SK-N-MC (cell line): Measurements from ENCODE around the gene OR2A7.
"Not testable (repeated sequence)": the region's sequence is repeated elsewhere in the genome, so short reads cannot be mapped to it uniquely, and the experiment has no call there.

Experiments
- DNase-seq: peaks from one replicate; pipeline ENCODE4 v3.0.0-alpha.2; 2011; ENCODE audit warnings: low read depth, low spot score
- H3K27ac ChIP-seq: fragments of 200-600 bp; sonication (generic); 2 replicates; pipeline ENCODE4 v1.5.1; 2016; ENCODE audit warnings: mixed run types
- H3K36me3 ChIP-seq: fragments of 200-600 bp; sonication (generic); 2 replicates; pipeline ENCODE4 v1.6.1; 2017; ENCODE audit warnings: antibody characterized with exemption, low read length, mixed read lengths; ENCODE audit not compliant: insufficient read depth
- H3K4me3 ChIP-seq: fragments of 200-600 bp; sonication (generic); 2 replicates; pipeline ENCODE4 v1.5.1; 2016
- H3K9ac ChIP-seq: fragments of 200-600 bp; sonication (generic); 2 replicates; pipeline ENCODE4 v1.8.0; 2017; ENCODE audit warnings: mixed run types, mixed read lengths; ENCODE audit not compliant: insufficient read length
- H3K9me3 ChIP-seq: fragments of 200-600 bp; sonication (generic); 2 replicates; pipeline ENCODE4 v1.6.1; 2017; ENCODE audit warnings: low read depth, mild to moderate bottlenecking, antibody characterized with exemption, low read length, moderate library complexity, mixed read lengths
- EZH2 ChIP-seq: fragments of 200-600 bp; sonication (generic); IDR thresholded peaks from one replicate; pipeline ENCODE4 v1.6.1; 2017; ENCODE audit warnings: antibody characterized with exemption
- FOXP2 ChIP-seq: optimal IDR thresholded peaks from 2 replicates; pipeline ENCODE3; 2011; ENCODE audit warnings: mild to moderate bottlenecking, moderate library complexity; ENCODE audit not compliant: insufficient read depth; ENCODE audit errors: extremely low read length, control extremely low read depth
- POLR2AphosphoS5 ChIP-seq: IDR thresholded peaks from 2 replicates; pipeline ENCODE4 v1.6.1; 2012; ENCODE audit warnings: mild to moderate bottlenecking, low read depth, low read length, borderline replicate concordance

The OR2A7 gene

DNA sequence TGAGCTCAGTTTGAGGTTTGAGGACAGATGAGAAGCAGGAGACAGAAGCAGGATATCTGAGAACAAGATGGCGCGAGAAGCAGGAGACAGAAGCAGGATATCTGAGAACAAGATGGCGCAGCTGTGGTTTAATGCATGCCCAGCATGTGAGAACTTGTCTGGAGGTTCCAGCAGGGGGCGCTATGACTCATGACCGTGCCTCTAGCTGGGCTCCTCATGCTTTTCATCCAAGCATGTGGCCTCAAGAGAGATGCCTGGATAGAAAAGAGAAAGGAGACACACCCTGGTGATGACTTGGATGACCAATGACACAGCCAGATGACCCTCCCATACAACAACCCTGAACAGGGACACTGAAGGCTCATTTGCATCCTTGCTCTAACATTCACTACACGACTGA, 15.4 kb upstream of the OR2A7 start:
- H3K27ac ChIP-seq, H3K9ac ChIP-seq, H3K4me3 ChIP-seq, DNase-seq, H3K36me3 ChIP-seq, H3K9me3 ChIP-seq: not testable (repeated sequence)

DNA sequence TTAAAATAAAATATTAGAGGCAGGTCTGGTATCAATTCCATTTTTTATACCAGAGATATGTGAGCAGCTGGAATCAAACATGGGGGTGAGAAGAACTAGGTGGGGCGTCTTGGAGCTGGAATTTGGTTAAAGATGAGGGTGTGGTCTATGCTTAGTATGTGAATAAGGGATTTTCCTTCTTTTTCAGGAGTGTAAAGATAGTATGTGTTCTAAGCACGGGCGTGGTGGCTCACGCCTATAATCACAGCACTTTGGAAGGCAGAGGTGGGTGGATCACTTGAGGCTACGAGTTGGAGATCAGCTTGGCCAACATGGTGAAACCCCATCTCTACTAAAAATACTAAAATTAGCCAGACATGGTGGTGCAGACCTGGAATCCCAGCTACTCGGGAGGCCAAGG, 10.7 kb upstream of the OR2A7 start:
- H3K27ac ChIP-seq, H3K9ac ChIP-seq, DNase-seq, H3K9me3 ChIP-seq, H3K4me3 ChIP-seq, H3K36me3 ChIP-seq: not testable (repeated sequence)

DNA sequence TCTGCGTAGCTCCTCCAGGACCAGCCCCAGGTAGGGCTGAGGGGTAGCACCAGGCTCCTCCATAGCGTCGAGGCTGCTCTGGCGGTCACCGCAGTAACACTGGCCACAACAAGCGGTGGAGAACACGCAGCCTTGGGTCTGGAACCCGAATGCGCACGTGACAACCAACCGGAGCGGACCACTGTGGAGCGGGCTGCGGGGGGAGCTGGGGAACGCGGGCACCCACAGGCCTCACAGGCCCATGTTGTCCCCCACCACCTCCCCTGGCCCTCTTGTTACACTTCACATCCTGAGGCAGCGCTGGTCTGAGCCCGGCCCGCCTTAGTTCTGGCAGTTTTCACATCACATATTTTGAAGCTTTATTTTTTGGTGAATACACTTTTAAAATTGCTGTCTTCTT, 4.6 kb upstream of the OR2A7 start, which contains the start of gene CTAGE8:
Gene CTAGE8 (minus strand): TSS at position 101 of the 400 bp plus-strand sequence. CDS start 38 bp downstream, at position 63.
- DNase-seq, H3K9me3 ChIP-seq, H3K36me3 ChIP-seq, H3K27ac ChIP-seq, H3K9ac ChIP-seq, H3K4me3 ChIP-seq: not testable (repeated sequence)

DNA sequence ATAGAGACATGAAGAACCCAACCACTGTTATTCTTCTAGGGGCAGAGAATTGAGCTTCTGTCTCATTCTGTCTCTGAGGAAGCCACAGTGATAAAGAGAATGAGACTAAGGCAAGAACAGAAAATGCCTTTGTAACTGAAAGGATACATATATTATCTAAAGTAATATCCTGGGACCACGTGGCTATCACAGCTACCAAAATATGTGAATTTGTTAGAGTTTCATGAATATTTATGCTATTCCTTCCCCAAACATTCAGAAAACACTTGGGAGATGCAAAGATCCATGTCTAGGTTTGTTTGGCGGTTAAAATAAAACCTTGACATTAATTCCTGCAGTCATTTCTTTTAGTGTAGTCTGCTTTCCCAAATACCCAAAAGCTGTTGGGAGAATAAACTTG, 2.5 kb downstream of the OR2A7 start:
- not testable (repeated sequence) for H3K36me3 ChIP-seq, H3K9ac ChIP-seq, H3K9me3 ChIP-seq, H3K27ac ChIP-seq, DNase-seq, H3K4me3 ChIP-seq

DNA sequence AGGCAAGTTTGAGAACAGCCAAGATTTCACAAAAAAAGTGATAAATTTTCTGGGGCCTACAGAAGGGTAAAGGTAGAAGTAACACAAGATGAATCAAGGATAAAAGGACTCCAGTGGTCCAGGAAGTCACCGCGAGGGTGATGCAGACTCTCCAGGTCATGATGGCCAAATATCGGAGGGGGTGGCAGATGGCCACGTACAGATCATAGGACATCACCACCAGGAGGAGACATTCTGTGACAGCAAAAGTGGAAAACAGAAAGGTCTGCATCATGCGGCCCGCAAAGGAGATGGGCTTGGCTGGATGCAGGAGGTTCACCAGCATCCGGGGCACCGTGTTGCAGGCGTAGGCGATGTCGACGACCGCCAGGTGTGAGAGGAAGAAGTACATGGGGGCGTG, 5.5 kb downstream of the OR2A7 start:
- H3K9me3 ChIP-seq, H3K36me3 ChIP-seq, H3K9ac ChIP-seq, DNase-seq, H3K4me3 ChIP-seq, H3K27ac ChIP-seq: not testable (repeated sequence)

DNA sequence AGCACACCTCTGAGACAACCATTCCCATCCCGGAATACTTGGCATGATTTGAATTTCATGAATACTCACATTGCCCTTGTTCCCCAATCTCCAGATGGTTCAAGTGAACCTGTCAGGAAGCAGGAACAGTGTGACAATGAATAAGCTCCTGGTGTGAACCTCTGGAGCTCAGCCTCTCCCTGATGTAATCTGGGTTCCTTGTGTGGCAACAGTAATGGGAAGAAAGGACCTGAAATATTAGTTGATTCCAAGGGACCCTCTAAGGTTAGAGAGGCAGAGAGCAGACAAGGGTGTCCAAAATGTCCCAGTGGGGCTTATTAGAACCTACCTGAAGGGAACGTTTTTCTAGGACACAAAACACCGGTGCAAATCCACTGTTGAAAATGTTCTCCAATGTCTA, 8.5 kb downstream of the OR2A7 start:
- no peak overlapping the region for H3K27ac ChIP-seq
- no peaks in the 10 kb centered on the region for H3K36me3 ChIP-seq
- H3K9me3 ChIP-seq: no peaks in the 10 kb centered on the region
- H3K4me3 ChIP-seq: no peak overlapping the region
- H3K9ac ChIP-seq: no peak overlapping the region
- TF ChIP-seq FOXP2 (no peak), EZH2 (no peak), POLR2AphosphoS5 (no peak)
- no peak for DNase-seq

DNA sequence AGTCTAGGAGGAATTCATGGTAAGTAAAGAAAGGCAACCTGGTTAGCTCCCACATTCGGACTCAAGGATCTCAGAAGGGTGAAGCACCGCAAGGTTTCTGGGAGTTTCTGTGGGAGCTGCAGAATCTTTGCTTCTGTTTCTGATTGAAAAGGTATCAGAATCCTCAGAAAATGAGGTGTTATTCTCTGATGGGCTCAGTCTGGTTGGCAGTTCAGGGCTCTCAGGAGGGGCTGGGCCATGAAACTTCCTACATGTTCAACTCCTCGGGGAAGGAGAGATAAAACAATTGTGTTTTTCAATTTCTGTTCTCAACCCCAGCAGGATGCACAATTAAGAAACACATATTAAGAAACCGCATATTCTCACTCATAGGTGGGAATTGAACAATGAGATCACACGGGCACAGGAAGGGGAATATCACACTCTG, 9.1 kb downstream of the OR2A7 start:
- H3K27ac ChIP-seq: no peak overlapping the region
- no peaks in the 10 kb centered on the region for H3K36me3 ChIP-seq
- no peak for DNase-seq
- H3K4me3 ChIP-seq: no peak overlapping the region
- H3K9ac ChIP-seq: no peak overlapping the region
- H3K9me3 ChIP-seq: no peaks in the 10 kb centered on the region
- TF ChIP-seq EZH2: no peak
- no peak for TF ChIP-seq POLR2AphosphoS5
- TF ChIP-seq FOXP2: no peak

DNA sequence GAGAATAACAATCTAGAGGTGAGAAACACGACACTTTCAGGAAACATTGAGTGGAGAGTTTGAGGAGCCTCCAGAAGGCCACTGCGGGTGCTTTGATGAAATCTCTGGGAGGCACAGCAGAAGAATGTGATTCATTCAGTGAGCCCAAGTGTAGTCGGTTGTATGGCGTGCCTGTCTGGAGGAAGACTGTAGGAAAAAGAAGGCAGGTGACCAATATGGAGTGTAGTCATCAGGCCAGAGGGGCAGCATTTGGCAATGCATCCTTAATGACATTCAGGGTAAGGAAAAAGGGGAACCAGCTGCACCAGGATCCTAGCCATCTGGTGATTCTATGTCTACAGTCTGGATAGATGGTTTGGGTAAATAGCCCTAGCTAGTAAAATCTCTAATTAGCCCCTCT, 12.3 kb downstream of the OR2A7 start:
- H3K36me3 ChIP-seq, H3K9ac ChIP-seq, H3K27ac ChIP-seq, DNase-seq, H3K9me3 ChIP-seq, H3K4me3 ChIP-seq: not testable (repeated sequence)

DNA sequence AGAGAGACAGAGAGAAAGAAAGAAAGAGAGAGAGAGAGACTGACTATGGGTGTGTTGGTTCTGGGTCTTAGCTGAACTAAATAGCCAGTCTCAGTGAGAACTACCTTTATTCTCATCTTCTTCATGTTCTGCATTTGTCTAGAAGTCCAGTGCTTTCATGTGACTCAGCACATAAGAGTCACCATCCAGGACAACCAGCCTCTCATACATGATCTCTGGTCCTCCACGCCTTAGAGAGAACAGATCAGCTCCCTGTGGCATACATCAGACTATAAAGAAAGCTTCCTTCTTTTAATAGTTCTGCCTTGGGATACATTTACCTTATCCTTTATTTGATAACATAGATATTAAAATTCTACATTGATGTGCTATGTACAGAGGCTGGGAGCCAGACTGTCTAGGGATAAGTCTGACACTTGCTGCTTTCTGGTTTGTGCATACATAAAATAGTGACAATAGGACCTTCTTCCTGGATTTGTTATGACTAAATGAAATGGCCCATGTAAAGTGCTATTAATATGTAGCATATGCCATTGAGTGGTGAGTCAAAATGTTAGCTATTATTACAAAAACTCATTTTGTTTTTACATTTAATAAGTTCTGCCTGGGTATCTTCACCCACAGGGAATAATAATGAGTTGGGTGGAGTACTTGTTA, 16.8 kb downstream of the OR2A7 start:
- not testable (repeated sequence) for H3K9ac ChIP-seq, H3K27ac ChIP-seq, DNase-seq

DNA sequence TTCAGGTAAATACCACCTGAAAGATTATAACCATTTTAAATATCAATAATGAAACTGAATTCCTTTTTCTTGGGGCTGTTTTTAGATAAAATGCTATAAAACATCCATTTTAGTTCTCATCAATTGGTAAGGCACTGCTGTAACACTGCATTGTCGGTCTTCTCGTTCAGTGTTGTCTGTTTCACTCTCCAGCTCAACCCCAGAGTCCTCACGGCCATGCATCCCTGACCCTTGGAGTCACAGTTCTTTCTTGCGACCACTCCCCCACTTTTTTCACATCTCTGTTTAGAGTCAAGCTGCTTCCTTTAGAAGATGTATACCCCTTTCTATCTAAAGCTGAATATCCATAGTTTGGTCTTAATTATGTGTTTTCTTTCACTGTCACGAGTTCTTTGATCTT, 17.6 kb downstream of the OR2A7 start:
- H3K9me3 ChIP-seq: not testable (repeated sequence)

More for the DNA sequence above, 16.8 kb downstream of the OR2A7 start:
- H3K36me3 ChIP-seq, H3K9me3 ChIP-seq, H3K4me3 ChIP-seq: not testable (repeated sequence)

DNA sequence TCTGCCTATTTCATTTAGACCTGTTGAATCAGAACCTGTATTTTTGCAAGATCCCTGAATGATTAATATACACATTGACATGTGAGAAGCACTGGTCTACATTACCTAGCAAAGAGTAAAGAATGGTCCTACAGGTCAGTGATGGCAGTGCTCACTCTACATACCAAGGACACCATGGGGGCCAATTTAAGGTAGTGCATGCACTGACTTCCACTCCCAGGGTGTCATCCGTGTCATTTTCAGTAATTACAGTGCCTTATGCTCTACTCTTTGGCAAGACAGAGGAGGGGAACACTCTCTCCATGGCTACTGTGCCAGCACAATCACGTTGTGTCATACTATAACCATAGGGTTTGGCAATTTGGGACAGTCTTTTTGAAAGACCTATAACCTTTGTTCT, 19.2 kb downstream of the OR2A7 start:
- not testable (repeated sequence) for H3K4me3 ChIP-seq, H3K9ac ChIP-seq, H3K27ac ChIP-seq, DNase-seq, H3K36me3 ChIP-seq, H3K9me3 ChIP-seq

More for the DNA sequence above, 17.6 kb downstream of the OR2A7 start:
- H3K27ac ChIP-seq, H3K9ac ChIP-seq, H3K4me3 ChIP-seq, H3K36me3 ChIP-seq, DNase-seq: not testable (repeated sequence)

DNA sequence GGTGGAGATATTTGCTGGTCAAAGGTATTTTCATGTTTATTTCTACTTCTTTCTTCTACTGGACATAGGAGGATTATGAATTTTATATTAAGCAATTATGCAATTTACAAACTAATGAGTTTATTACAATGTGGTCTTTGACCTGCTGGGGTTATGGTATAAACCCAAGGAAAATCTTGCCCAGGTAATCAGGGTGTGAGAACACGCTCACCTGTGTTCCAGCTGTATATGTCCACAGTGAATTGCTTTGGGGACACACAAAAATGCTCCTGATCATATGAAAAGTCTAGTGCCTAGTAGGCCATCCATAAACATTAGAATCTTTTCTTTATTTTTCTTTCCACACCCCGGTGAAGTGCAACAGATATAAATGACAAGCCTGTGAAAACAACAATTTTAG, 25.2 kb downstream of the OR2A7 start, which contains the start of gene OR2A42:
Gene OR2A42 (minus strand): TSS at position 241 of the 400 bp plus-strand sequence. CDS start 6,762 bp downstream, outside the sequence.
- not testable (repeated sequence) for DNase-seq, H3K9me3 ChIP-seq, H3K36me3 ChIP-seq, H3K27ac ChIP-seq, H3K9ac ChIP-seq, H3K4me3 ChIP-seq

DNA sequence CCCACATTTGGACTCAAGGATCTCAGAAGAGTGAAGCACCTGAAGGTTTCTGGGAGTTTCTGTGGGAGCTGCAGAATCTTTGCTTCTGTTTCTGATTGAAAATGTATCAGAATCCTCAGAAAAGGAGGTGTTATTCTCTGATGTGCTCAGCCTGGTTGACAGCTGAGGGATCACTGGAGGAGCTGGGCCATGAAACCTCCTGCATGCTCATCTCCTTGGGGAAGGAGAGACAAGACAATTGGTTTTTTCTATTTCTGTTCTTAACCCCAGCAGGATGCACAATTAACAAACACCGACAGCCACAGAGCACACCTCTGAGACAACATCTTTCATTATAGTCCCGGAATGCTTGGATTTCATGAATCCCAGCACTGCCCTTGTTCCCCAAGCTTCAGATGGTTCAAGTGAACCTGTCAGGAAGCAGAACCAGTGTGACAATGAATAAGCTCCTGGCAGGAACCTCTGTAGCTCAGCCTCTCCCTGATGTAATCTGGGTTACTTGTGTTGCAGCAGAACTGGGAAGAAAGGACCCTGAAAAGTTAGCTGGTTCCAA, 26.0 kb downstream of the OR2A7 start:
- H3K9ac ChIP-seq, DNase-seq, H3K4me3 ChIP-seq, H3K9me3 ChIP-seq, H3K36me3 ChIP-seq, H3K27ac ChIP-seq: not testable (repeated sequence)

DNA sequence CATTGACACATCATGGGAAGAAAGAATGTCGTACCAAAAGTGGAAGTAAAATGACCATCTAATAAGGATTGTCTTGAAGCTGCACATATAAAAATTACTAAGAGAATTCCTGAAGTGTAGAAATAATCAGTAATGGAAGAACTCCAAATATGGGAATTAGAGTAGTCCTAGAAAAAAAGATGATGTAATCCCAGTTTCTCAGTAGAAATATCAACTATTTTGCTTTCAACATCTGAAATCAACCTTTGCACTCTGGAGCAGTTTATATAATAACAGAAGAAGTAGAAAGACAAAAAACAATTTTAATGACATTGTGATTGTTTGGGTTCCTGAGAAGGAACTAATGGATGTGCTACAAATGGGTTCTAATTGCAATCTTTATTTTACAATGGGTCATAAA, 31.6 kb downstream of the OR2A7 start:
- H3K9ac ChIP-seq, H3K4me3 ChIP-seq, DNase-seq, H3K36me3 ChIP-seq, H3K9me3 ChIP-seq, H3K27ac ChIP-seq: not testable (repeated sequence)
